Germinal center (tissue), 1 donor: ENCODE measurements around the gene MALRD1.

Experiments used
- DNase-seq: peaks from one replicate; pipeline ENCODE4 v3.0.0; 2012; ENCODE audit warnings: mixed read lengths, low spot score

Gene MALRD1

DNA sequence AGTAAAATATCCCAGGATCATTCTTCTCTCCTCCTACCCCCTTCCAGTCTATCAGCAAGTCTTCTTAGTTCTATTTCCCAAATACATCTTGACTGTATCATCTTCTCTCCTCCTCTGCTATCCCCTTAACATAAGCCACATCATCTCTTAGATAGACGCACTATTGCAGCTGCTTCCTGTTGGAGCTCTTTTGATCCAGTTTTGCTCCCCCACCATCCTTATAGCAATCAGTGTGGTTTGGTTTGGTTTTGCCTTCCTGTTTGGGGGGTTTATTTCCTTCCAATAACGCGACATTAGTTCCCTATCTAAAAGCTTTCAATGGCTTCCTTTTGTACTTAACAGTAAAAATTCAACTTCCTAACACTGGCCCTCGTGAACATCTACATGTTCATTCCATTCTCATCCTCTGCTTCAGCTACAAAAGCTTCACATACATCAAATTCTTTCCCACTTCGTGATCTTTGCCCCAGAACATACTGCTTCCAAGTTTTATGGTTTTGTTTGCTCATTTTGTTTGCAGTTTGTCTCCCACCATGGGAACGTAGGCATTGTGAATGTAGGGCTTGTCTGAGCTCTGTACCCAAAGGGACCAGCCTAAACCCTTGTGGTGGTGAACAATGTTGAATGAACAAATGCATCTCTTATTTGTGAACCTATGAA, 734.0 kb downstream of the MALRD1 start:
- no peak for DNase-seq

DNA sequence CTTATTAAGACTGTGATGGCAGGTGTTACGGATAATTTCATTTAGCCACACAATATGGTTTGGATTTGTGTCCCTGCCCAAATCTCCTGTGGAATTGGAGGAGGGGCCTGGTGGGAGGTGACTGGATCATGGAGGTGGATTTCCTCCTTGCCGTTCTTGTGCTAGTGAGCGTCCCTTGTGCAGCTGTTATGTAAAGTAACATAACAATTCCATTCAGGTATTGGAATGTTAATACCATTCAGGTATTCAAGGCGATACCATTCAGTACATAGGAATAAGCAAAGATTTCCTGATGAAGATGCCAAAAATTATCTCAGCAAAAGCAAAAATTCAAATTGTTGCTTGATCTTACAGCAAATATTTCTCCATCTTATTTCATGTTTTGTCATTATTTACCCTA, 735.1 kb downstream of the MALRD1 start:
- DNase-seq = no peak
